HUES48 (cell line): ENCODE results near the gene ALG5.
A peak's percentile ranks its signal among the peaks of the same experiment; 100 is the strongest.

Experiments used
- H3K27ac ChIP-seq: one replicate; pipeline ENCODE4 v1.7.0; 2013; ENCODE audit warnings: low read depth, low read length, inconsistent platforms
- H3K27me3 ChIP-seq: 2 replicates; pipeline ENCODE4 v1.6.1; 2013; ENCODE audit warnings: mild to moderate bottlenecking, low read length; ENCODE audit not compliant: control insufficient read depth, insufficient read depth
- H3K36me3 ChIP-seq: 2 replicates; pipeline ENCODE4 v1.6.1; 2013; ENCODE audit warnings: low read length; ENCODE audit not compliant: control insufficient read depth, insufficient read depth
- H3K4me1 ChIP-seq: 2 replicates; pipeline ENCODE4 v1.6.1; 2013; ENCODE audit warnings: mild to moderate bottlenecking, low read length; ENCODE audit not compliant: control insufficient read depth, insufficient read depth
- H3K4me3 ChIP-seq: 2 replicates; pipeline ENCODE4 v1.5.1; 2013; ENCODE audit warnings: mild to moderate bottlenecking, low read depth, low read length
- H3K9ac ChIP-seq: 2 replicates; pipeline ENCODE4 v1.6.1; 2013; ENCODE audit warnings: mild to moderate bottlenecking, low read depth, low read length, moderate library complexity
- H3K9me3 ChIP-seq: 2 replicates; pipeline ENCODE4 v1.6.1; 2013; ENCODE audit warnings: low read length; ENCODE audit not compliant: control insufficient read depth, insufficient read depth

The ALG5 gene, protein sequence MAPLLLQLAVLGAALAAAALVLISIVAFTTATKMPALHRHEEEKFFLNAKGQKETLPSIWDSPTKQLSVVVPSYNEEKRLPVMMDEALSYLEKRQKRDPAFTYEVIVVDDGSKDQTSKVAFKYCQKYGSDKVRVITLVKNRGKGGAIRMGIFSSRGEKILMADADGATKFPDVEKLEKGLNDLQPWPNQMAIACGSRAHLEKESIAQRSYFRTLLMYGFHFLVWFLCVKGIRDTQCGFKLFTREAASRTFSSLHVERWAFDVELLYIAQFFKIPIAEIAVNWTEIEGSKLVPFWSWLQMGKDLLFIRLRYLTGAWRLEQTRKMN

DNA sequence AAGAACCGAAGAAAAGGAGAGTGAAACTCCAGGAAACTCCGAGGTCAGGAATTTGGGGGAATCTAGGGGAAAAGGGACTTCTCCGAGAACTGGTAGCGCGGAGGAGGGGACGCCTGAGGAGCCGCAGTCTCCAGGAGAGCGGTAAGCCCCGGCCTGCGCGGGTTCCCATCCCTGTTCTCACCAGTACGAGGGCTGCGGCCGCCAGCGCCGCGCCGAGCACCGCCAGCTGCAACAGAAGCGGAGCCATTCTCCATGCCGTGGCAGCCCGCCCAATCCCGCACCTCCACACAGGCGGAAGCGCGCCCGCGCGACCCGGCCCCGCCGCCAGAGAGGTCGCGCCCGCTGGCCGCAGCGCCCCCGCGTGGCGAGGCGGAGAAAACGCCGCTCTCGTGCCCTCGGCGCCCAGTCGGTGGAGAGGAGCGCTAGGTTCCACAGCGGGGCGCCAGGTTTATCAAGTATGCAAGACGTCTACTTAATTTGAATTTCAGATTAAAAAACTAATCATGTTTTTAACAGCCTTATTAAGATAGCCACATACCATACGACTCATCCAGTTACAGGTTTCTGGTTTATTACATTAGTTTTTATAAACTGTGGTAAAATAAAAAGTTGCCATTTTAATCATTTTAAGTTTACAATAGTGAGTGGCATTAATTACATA lies at the start of gene ALG5:
Gene ALG5 (minus strand): TSS at position 287 of the 661 bp plus-strand sequence. CDS start 40 bp downstream, at position 247.
- Histone ChIP-seq H3K9me3 (no peaks in the 10 kb centered on the region), H3K27ac (peak within 1 kb of the TSS; percentile 96), H3K27me3 (no peaks in the 10 kb centered on the region), H3K36me3 (peaks cover 34% of the 10 kb centered on the region), H3K4me3 (peak within 1 kb of the TSS; percentile 98), H3K9ac (peak within 1 kb of the TSS; percentile 96), H3K4me1 (peaks cover 10% of the 10 kb centered on the region; the same call in 1 of the 2 replicates)

DNA sequence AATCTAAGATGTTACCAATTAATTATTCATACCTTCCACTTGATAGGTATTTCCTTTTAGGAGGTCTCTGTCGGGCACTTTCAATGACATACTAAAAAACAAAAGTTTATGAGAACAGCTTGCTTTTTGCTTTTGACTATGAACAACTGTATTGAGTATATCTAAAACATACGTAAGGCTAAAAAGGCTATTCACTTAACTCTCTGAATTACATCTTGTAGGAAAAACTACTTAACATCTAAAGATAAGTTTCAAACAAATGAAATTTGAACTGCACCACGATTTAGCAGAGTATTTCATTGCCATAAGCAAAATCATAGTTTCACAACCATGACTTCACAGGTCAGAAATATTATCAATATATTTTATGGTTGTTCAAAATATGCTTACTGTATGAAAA lies 48.7 kb upstream of the ALG5 start:
- H3K36me3 ChIP-seq = peaks cover 71% of the 10 kb centered on the region
- no peak overlapping the region for H3K4me3 ChIP-seq
- no peak overlapping the region for H3K27ac ChIP-seq
- H3K4me1 ChIP-seq = no peaks in the 10 kb centered on the region
- no peak overlapping the region for H3K9ac ChIP-seq
- no peaks in the 10 kb centered on the region for H3K9me3 ChIP-seq
- no peaks in the 10 kb centered on the region for H3K27me3 ChIP-seq

DNA sequence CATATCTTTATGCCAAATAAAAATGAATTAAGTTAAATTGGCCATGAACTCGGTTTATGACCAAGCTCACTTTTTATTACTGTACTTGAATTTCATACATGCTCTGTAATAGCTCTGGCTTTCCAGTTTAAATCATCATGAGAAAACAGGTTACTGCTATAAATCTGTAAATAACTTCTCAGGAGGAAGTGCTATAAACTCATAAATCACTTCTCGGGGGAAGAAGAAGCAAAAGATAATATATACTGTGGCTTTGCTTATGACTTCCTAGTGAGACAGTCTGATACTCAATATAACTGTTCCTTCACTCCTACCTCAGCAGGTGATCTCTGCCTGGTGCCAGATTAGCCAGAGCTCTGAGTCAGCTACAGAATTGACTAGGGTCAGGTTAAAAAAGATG lies 47.9 kb upstream of the ALG5 start:
- no peaks in the 10 kb centered on the region for H3K27me3 ChIP-seq
- H3K27ac ChIP-seq = no peak overlapping the region
- no peaks in the 10 kb centered on the region for H3K4me1 ChIP-seq
- peaks cover 79% of the 10 kb centered on the region for H3K36me3 ChIP-seq
- H3K4me3 ChIP-seq = no peak overlapping the region
- no peak overlapping the region for H3K9ac ChIP-seq
- H3K9me3 ChIP-seq = no peaks in the 10 kb centered on the region

DNA sequence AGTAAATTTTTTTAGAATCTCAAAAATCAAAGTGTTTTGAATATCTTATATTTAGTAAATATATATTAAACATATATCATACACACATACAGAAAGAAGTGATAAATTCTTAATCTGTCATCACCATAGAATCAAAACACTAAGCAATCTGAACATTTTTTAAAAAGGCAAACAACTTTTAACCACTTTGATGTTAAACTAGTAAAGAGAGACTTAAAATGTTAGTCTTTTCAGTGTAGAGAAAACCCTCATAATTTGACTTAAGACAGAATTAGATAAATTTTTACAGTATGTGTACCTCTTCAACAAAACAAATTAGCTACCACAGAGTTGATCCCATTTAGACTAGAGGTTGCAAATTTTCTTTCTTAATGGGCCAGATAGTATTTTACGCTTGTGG lies 46.9 kb upstream of the ALG5 start:
- no peaks in the 10 kb centered on the region for H3K4me1 ChIP-seq
- H3K9me3 ChIP-seq = no peaks in the 10 kb centered on the region
- peaks cover 85% of the 10 kb centered on the region for H3K36me3 ChIP-seq
- H3K27ac ChIP-seq = no peak overlapping the region
- H3K4me3 ChIP-seq = no peak overlapping the region
- H3K27me3 ChIP-seq = no peaks in the 10 kb centered on the region
- no peak overlapping the region for H3K9ac ChIP-seq

DNA sequence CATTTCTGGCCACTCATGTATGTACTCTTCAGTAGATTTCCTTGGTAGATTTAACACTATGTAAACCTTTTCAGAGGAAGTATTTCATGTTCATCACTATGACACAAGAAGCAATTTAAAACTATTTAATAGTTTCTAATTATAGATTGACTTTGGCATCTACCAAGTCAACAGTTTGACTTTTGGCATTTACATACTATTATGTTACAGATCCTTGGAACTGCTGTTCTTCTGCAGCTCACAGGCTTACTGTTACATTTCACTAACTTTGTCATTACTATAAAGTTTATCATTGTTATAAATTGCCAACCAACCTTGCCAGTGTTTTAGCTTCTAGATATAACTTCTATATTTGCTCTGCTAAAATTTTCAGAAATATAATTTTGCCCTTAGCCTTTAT lies 41.6 kb upstream of the ALG5 start:
- H3K27ac ChIP-seq = no peak overlapping the region
- H3K36me3 ChIP-seq = peaks cover 99% of the 10 kb centered on the region
- no peak overlapping the region for H3K4me3 ChIP-seq
- H3K9ac ChIP-seq = no peak overlapping the region
- H3K27me3 ChIP-seq = no peaks in the 10 kb centered on the region
- H3K4me1 ChIP-seq = no peaks in the 10 kb centered on the region
- no peaks in the 10 kb centered on the region; the same call in 1 of the 2 replicates for H3K9me3 ChIP-seq

DNA sequence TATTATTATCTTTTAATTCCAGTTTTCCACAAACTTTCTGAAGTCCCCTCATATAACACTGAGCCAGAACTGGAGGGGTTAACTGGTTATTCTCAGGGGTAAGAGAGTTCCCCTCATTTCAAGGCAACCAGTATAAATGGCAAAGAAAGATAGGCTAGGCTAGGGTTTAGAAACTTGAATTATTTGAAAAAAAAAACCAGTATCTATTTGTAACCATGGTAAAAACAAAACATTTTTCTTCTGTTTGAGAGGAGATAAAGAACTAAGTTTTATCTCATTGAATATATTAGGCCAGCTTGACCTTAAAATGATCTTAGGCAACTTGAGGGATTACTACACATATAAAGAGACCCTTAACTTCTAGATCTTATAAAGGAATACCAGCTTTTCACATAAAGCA lies 40.8 kb upstream of the ALG5 start:
- Histone ChIP-seq H3K9ac (no peak overlapping the region), H3K4me1 (no peaks in the 10 kb centered on the region), H3K9me3 (no peaks in the 10 kb centered on the region; the same call in 1 of the 2 replicates), H3K4me3 (no peak overlapping the region), H3K27ac (no peak overlapping the region), H3K36me3 (peaks cover 99% of the 10 kb centered on the region), H3K27me3 (no peaks in the 10 kb centered on the region)

DNA sequence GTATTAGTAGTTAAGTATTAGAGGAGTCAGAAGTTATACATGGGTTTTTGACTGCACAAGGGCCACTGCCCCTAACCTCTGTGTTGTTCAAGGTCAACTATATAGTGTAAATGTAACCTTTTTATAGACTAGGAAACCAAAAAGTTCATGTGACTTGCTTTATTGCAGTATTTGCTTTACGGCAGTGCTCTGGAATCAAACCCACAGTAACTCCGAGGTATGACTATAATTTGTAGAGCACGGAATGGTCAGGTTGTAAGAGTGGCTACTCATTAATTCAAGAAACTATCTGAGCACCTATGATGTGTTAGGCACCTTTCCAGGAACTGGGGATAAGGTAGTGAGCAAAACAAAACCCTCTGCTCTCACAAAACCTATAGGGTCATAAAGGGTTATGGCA lies 38.1 kb upstream of the ALG5 start:
- Histone ChIP-seq H3K9ac (no peak overlapping the region), H3K36me3 (peaks cover 99% of the 10 kb centered on the region), H3K4me1 (no peaks in the 10 kb centered on the region), H3K27me3 (no peaks in the 10 kb centered on the region), H3K27ac (no peak overlapping the region), H3K4me3 (no peak overlapping the region), H3K9me3 (no peaks in the 10 kb centered on the region; the same call in 1 of the 2 replicates)

DNA sequence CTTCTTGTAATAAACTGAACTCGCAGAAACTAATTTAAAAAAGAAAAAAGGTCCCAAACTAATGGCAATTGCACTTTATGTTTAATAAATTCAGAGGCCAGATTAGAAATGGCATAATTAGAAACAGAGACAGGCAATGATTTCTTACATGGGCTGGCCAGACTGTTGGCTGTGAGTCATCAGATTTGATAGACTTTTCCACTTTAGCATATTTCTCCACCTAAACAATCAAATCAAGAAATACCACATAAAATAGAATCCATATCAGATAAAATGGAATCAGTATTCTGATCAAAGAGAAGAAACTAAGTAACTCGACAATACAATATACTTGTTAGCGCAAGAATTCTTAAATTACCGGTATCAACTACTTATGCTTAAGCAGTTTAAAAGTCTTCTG lies 30.5 kb upstream of the ALG5 start:
- no peaks in the 10 kb centered on the region for H3K27me3 ChIP-seq
- H3K4me1 ChIP-seq = no peaks in the 10 kb centered on the region
- no peak overlapping the region for H3K27ac ChIP-seq
- H3K9ac ChIP-seq = no peak overlapping the region
- peaks cover 97% of the 10 kb centered on the region for H3K36me3 ChIP-seq
- H3K9me3 ChIP-seq = no peaks in the 10 kb centered on the region
- H3K4me3 ChIP-seq = no peak overlapping the region

DNA sequence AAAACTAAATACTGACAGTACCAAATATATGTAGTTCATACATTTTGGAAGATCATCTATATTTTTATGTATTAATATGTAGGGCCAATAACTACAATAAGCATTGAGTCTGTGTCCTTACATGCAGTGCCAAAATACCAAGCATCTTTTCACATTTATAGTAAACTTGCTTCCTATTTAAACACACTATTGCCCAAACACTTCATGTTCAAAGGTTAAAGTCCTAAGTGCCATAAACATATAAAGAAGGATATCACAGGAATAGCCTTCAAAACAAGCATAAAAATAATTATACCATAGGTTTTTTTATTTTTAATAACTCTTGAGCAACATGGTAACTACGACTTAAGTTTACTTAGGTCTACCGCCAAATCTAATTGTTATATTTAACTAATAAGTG lies 28.5 kb upstream of the ALG5 start:
- Histone ChIP-seq H3K27me3 (no peaks in the 10 kb centered on the region), H3K27ac (no peak overlapping the region), H3K36me3 (peaks cover 97% of the 10 kb centered on the region), H3K4me1 (no peaks in the 10 kb centered on the region), H3K9ac (no peak overlapping the region), H3K9me3 (no peaks in the 10 kb centered on the region), H3K4me3 (no peak overlapping the region)

DNA sequence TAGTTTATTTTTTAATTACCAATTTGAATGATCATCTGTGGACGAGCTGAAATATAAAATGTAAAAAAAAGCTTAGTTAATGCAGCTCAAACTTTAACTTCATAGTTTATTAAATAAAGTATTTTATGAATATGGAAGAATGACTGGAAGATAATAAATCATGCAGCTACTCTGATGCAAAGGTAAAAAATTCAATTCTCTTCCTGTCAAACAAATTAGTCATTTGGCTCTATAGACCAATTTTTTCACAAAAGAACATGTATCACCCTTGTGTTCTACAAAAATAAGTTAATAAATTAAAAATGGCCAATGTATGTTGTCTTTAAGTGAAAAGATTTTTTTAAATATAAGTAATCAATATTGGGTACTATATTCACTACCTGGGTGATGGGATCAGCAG lies 27.6 kb upstream of the ALG5 start:
- no peak overlapping the region for H3K27ac ChIP-seq
- no peaks in the 10 kb centered on the region for H3K27me3 ChIP-seq
- no peak overlapping the region for H3K4me3 ChIP-seq
- no peak overlapping the region for H3K9ac ChIP-seq
- H3K4me1 ChIP-seq = no peaks in the 10 kb centered on the region
- peaks cover 97% of the 10 kb centered on the region for H3K36me3 ChIP-seq
- H3K9me3 ChIP-seq = no peaks in the 10 kb centered on the region

DNA sequence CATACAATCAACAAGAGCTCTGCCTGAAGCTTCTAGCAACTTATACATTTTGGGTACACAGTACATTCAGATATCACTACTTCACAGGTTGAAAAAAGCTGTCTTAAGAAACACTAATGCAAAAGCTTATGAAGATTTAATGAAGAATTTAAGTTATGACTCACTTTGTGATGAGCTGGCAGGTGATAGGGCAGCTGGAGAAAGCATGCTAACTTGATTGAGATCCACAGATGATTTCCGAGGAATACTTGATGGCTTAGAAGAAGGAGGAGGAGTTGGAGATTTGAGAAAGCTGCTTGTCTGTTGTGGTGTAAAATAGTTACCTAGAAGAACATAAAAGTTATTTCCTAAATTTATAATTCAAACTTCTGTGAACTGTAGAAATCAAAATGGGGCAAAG lies 24.7 kb upstream of the ALG5 start:
- Histone ChIP-seq H3K9ac (no peak overlapping the region), H3K4me1 (no peaks in the 10 kb centered on the region), H3K9me3 (no peaks in the 10 kb centered on the region), H3K4me3 (no peak overlapping the region), H3K36me3 (peaks cover 100% of the 10 kb centered on the region), H3K27ac (no peak overlapping the region), H3K27me3 (no peaks in the 10 kb centered on the region)
